Heart left ventricle (tissue), 13 donors: ENCODE data around the gene ARPC1B.

Source experiments
- POLR2A ChIP-seq, 2 donors: fragments of 450-650 bp; IDR thresholded peaks; one replicate each; pipeline ENCODE4 v1.6.1; 2017; ENCODE audit warnings: antibody characterized with exemption in 2 of 2, mild to moderate bottlenecking in 2 of 2, moderate library complexity in 2 of 2
- TF ChIP-seq, protein P1 (sequence below), 12 donors: fragments of 200-600 bp; sonication (generic) in 4 of 12; IDR thresholded peaks; one replicate each; pipeline versions ENCODE4 v1.5.0 to v1.8.0; 2018 to 2022; ENCODE audit warnings: antibody characterized with exemption in 12 of 12, mild to moderate bottlenecking in 5 of 12
- donor health status: ischemic (EF 13 %, LVEDD 7.1; RV severe dilation, severe dysfunction).
- donor health status: DM: no; HTN: yes; CAD: no.
- donor health status: DM: no; HTN: no; CAD: no.
- donor health status: ischemic (EF 25% LVEDD 6.9; RV normal size, moderate dysfunction).
- donor health status: ischemic (EF 25% LVEDD 5.7; RV mildly dilated, moderate dysfunction).
- donor health status: ischemic (EF 35%, LVEDD 5.7; RV mildly dilated, moderate dysfunction).
- donor health status: nonischemic (EF 11% LVEDD 7.7; RV severe dilation, severe dysfunction).
- donor health status: DM: yes; HTN: yes; CAD: no.
- donor health status: PGD.
- donor health status: ischemic (EF 29% LVEDD 5.4; RV normal size, mild dysfunction).
- donor health status: nonischemic (EF 23%, LVEDD 6.1; RV moderate dilation, normal function).

DNA sequence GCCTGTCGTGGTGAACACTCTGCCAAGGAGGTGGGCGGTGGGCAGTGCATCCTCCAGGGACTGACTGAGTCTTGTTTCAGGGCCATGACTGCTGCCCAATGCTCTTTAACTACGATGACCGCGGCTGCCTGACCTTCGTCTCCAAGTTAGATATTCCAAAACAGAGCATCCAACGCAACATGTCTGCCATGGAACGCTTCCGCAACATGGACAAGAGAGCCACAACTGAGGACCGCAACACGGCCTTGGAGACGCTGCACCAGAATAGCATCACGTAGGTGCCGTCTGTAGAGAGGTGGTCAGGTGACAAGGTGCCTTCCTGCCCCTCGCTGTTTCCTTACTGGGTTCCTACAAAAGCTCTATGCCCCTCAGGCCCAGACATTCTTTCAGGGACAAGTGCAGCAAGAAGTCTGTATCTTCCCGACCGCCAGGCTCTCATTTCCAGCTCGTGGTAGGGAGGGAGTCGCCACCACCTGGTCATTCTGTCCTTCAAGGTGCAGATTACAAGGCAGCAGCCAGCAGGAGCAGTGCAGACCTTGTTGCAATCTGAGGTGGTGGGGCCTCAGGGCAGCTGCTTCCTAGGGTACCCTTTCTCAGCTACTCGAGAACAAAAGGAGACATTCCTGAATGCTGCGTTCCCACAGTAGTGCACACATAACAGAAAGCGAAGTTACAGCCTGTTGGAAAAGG is 14.9 kb upstream of the ARPC1B start:
- TF ChIP-seq, protein P1, sequence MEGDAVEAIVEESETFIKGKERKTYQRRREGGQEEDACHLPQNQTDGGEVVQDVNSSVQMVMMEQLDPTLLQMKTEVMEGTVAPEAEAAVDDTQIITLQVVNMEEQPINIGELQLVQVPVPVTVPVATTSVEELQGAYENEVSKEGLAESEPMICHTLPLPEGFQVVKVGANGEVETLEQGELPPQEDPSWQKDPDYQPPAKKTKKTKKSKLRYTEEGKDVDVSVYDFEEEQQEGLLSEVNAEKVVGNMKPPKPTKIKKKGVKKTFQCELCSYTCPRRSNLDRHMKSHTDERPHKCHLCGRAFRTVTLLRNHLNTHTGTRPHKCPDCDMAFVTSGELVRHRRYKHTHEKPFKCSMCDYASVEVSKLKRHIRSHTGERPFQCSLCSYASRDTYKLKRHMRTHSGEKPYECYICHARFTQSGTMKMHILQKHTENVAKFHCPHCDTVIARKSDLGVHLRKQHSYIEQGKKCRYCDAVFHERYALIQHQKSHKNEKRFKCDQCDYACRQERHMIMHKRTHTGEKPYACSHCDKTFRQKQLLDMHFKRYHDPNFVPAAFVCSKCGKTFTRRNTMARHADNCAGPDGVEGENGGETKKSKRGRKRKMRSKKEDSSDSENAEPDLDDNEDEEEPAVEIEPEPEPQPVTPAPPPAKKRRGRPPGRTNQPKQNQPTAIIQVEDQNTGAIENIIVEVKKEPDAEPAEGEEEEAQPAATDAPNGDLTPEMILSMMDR (IDR thresholded peaks at IDR 0.05), result no peak
- TF ChIP-seq POLR2A (IDR thresholded peaks at IDR 0.05), result no peak
